Activated CD8-positive, alpha-beta memory T cell treated with anti-CD3 and anti-CD28 coated beads, Interleukin-2, amount 50 U/mL, for 24 hours (primary cell): ENCODE results near the gene EFCAB12.

Experiments
- DNase-seq: peaks from one replicate; pipeline ENCODE4 v3.0.0-alpha.2; 2020; ENCODE audit errors: extremely low read depth

The EFCAB12 gene

GRCh38 chr3:129445471-129445870, 17.0 kb upstream of the EFCAB12 start:
- DNase-seq: no peak

- no peak for DNase-seq
These were observed 14.5 kb upstream of the EFCAB12 start for GRCh38 chr3:129442947-129443346.

- no peak for DNase-seq
These were observed 14.1 kb upstream of the EFCAB12 start for GRCh38 chr3:129442486-129442885.

- DNase-seq: no peak
These were observed 13.3 kb upstream of the EFCAB12 start for GRCh38 chr3:129441782-129442181.

GRCh38 chr3:129441215-129441614, 12.8 kb upstream of the EFCAB12 start:
- DNase-seq: no peak

- DNase-seq: no peak
These were observed 12.3 kb upstream of the EFCAB12 start for GRCh38 chr3:129440618-129441190.

- DNase-seq: peak; percentile 97
These were observed 11.6 kb upstream of the EFCAB12 start, which contains the start of the genes IFT122 and MBD4 for GRCh38 chr3:129439817-129440617. TSS of gene IFT122 (plus strand) at chr3:129440224. CDS start at chr3:129440331, 107 bp downstream. TSS of gene MBD4 (minus strand) at chr3:129439948. CDS start at chr3:129439833, 115 bp downstream.

- no peak for DNase-seq
These were observed 10.9 kb upstream of the EFCAB12 start for GRCh38 chr3:129439226-129439816.

GRCh38 chr3:129435367-129435766, 6.9 kb upstream of the EFCAB12 start:
- DNase-seq: no peak

- no peak for DNase-seq
These were observed 5.7 kb upstream of the EFCAB12 start for GRCh38 chr3:129434140-129434539.

GRCh38 chr3:129433565-129433964, 5.1 kb upstream of the EFCAB12 start:
- no peak for DNase-seq

- DNase-seq: no peak
These were observed 4.2 kb upstream of the EFCAB12 start for GRCh38 chr3:129432671-129433070.

GRCh38 chr3:129432036-129432435, 3.6 kb upstream of the EFCAB12 start:
- DNase-seq: no peak

GRCh38 chr3:129429602-129430001, 1.2 kb upstream of the EFCAB12 start:
- no peak for DNase-seq

GRCh38 chr3:129429080-129429451, 630 bp upstream of the EFCAB12 start:
- DNase-seq: no peak

GRCh38 chr3:129428007-129428375, 445 bp downstream of the EFCAB12 start:
- no peak for DNase-seq

- DNase-seq: no peak
These were observed 2.8 kb downstream of the EFCAB12 start for GRCh38 chr3:129425619-129426018.

- no peak for DNase-seq
These were observed 3.2 kb downstream of the EFCAB12 start for GRCh38 chr3:129425213-129425612.

- DNase-seq: no peak
These were observed 4.1 kb downstream of the EFCAB12 start for GRCh38 chr3:129424185-129424841.

- no peak for DNase-seq
These were observed 5.5 kb downstream of the EFCAB12 start for GRCh38 chr3:129422897-129423296.

- no peak for DNase-seq
These were observed 6.3 kb downstream of the EFCAB12 start for GRCh38 chr3:129421988-129422745.
